Epithelial cell of esophagus (primary cell): ENCODE data around the gene MZT2A.
"Not testable (repeated sequence)": the region's sequence is repeated elsewhere in the genome, so short reads cannot be mapped to it uniquely, and the experiment has no call there.

ENCODE experiments used
- DNase-seq: peaks from one replicate; pipeline ENCODE4 v3.0.0; 2010; ENCODE audit warnings: low read depth
- H3K4me3 ChIP-seq: 2 replicates; pipeline ENCODE4 v1.5.1; 2011; ENCODE audit warnings: mild to moderate bottlenecking, low read length, control low read depth
- TF ChIP-seq, protein P1 (sequence below): IDR thresholded peaks from 2 replicates; pipeline ENCODE4 v1.5.1; 2011; ENCODE audit warnings: low read depth, mild to moderate bottlenecking, low read length, control low read depth, inconsistent platforms; ENCODE audit not compliant: insufficient read depth; ENCODE audit errors: missing control alignments

The MZT2A gene

DNA sequence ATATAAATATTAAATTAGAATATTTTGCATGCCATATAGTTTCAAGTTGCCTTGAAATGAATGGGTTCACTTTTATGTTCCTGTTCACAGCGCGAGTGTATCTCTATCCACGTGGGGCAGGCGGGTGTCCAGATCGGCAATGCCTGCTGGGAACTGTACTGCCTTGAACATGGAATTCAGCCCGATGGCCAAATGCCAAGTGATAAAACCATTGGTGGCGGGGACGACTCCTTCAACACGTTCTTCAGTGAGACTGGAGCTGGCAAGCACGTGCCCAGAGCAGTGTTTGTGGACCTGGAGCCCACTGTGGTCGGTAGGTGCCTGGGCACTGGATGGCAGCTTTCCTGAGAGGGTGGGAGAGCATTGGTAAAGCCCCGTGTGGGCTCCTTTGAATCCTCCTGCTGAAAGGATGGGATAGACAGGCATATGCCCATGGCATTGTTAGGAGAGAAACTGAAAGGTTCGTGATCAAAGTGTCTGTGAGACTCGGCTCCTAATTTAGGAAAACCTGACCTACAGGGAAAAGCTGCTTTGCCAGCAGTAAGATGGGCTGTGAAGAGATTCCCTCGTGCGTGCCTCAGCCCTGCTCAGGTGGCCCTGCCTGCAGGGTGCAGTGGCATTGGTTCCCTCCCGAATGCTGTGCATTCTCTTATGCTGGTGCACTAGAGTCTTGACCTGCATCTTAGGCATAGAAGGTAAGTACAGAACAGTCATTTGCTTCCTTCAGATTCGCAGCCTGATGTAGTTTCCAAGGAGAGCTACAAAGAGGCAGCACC, 13.9 kb downstream of the MZT2A start:
- DNase-seq, H3K4me3 ChIP-seq: not testable (repeated sequence)

DNA sequence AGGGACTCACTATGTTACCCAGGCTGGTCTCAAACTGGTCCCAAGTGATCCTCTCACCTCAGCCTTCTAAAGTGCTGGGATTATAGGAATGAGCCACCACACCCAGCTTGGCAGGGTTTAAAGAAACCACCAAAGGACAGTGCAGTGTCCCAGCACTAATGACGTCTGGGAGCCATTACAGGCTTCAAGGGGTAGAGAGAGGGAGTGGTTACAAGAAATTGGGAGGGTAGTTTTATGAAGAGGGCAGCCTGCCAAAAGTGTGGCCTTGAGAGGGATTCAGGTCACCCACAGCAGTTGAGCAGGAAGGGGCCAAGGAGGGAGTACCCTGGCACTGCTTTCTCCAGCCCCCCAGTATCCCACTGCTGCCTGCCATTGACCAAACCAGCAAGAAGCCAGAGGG, 15.0 kb downstream of the MZT2A start:
- DNase-seq, H3K4me3 ChIP-seq: not testable (repeated sequence)

DNA sequence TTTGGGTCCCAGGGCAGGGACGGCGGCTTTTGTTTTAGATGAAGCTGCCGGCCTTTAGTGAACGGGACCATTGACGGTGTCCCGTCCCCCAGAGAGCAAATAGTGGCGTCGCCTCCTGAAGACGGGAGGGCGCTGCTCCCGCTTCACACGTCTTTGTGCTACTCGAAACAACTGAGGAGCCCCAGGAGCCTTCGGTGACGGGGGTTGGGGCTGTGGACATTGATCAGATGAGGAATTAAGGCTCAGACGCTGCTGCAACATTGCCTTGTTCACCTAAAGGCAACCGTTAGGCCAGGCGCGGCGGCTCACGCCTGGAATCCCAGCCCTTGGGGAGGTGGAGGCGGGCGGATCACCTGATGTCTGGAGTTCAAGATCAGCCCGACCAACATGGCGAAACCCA, 15.8 kb downstream of the MZT2A start:
- DNase-seq, H3K4me3 ChIP-seq: not testable (repeated sequence)

DNA sequence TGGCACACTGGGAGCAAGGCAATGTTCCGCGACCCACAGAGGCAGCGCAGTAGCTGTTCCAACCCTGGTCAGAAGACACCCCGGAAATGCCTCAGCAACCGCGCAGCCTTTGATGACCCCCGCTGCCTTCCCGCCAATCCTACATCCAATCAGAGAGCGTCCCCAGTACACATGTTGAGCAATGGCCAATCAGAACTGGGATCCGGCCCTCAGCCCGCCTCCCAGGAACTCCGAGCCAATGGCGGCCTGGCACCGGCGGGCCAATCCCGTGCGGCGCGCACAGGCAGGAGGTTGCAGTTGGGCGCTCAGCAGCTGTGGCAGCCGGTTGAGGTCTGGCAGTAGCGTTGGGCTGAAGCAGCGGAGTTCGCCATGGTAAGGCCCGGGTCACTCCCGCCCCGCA, 16.4 kb downstream of the MZT2A start, which contains the start of gene TUBA3D:
Gene TUBA3D, plus strand, starts transcription at position 289 of the 400 bp plus-strand sequence. Its CDS starts 81 bp downstream, at position 370.
- H3K4me3 ChIP-seq: no peak within 1 kb of the TSS
- DNase-seq: no peak
- TF ChIP-seq, protein P1, sequence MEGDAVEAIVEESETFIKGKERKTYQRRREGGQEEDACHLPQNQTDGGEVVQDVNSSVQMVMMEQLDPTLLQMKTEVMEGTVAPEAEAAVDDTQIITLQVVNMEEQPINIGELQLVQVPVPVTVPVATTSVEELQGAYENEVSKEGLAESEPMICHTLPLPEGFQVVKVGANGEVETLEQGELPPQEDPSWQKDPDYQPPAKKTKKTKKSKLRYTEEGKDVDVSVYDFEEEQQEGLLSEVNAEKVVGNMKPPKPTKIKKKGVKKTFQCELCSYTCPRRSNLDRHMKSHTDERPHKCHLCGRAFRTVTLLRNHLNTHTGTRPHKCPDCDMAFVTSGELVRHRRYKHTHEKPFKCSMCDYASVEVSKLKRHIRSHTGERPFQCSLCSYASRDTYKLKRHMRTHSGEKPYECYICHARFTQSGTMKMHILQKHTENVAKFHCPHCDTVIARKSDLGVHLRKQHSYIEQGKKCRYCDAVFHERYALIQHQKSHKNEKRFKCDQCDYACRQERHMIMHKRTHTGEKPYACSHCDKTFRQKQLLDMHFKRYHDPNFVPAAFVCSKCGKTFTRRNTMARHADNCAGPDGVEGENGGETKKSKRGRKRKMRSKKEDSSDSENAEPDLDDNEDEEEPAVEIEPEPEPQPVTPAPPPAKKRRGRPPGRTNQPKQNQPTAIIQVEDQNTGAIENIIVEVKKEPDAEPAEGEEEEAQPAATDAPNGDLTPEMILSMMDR: no peak

DNA sequence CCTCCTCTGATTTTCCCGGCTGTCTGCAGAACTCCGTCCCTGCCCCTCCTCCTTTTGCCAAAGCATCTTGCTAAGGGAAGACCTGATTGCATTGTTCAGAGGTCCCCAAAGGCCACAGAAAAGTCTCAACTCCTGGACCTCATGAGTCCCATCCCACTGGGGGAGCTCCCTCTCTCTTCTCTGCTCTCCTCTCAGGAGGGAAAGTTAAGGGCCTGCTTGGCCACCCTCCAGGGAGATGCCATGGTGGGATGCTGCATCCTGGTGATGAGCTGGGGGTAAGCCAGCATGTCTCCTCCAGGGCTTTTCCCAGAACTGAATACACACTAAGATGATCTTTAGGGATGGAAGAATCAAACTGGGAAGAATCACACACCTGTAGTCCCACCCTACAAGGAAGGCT, 18.9 kb downstream of the MZT2A start:
- not testable (repeated sequence) for DNase-seq

DNA sequence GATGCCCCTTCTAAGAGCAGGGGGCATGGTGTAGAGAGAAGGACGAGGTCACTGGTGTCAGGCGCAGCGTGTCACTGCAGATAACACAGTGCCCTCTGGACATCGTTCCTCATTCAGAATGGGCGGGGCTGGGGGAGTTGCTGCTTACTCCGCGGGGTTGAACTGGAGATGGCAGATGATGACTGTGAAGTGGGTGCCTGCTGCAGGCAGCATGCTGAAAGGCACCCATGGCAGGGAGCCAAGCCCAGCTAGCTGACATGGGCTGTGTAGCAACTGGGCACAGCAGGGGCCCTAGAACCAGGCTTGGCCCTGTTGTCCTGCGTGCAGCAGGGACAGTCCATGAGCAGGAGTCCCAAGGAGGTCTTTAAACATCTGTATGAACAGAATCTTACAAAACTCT, 20.6 kb downstream of the MZT2A start:
- H3K4me3 ChIP-seq, DNase-seq: not testable (repeated sequence)

More for the DNA sequence above, 18.9 kb downstream of the MZT2A start:
- not testable (repeated sequence) for H3K4me3 ChIP-seq

DNA sequence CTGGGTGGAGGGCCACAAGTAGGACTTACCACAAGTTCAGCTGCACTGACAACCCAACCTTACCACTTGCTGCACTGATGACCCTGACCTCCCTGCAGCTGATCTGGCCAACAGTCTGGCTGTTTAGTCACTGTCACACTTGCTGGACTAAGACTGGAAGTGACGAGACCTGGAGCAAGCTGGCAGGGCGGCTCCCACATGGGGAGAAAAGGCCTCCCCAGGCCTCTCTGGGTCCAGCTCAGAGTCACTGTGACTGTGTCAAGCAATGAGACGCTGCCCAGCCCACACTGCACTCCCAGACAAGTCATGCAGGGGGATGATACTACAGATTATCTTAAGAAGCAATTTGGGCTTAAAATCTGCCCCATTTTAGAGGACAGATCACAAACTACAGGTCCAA, 21.3 kb downstream of the MZT2A start:
- DNase-seq, H3K4me3 ChIP-seq: not testable (repeated sequence)

DNA sequence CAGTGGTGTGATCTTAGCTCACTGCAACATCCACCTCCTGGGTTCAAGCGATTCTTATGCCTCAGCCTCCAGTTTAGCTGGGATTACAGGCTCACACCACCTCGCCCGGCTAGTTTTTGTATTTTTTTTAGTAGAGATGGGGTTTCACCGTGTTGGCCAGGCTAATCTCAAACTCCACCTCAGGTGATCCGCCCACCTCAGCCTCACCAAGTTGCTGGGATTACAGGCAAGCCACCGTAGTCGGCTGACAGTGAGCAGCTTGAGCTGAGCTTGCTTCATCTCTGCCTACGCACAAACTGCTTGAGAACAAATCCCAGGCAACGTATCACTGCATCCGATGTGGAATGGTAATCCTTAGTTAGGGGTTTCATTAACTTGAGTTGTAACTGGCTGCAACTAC, 24.5 kb downstream of the MZT2A start:
- not testable (repeated sequence) for DNase-seq, H3K4me3 ChIP-seq

DNA sequence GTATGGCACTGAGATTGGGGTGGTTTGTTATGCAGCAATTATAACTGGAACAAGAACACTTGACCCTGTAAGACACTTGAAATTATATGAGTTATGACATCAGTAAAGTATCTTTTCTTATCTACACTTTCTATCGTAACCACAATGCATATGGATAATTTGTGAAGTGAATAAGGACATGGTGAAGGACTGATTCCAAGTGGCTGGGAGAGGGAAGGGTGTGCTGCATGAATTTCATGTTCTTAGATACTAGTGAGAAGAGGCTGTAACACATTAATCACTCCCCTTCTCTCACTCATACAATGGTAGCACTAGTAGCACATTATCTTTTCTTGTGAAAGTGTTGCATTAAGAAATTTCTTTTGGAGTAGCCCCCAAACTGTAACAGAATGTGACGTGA, 37.3 kb downstream of the MZT2A start:
- not testable (repeated sequence) for H3K4me3 ChIP-seq, DNase-seq

DNA sequence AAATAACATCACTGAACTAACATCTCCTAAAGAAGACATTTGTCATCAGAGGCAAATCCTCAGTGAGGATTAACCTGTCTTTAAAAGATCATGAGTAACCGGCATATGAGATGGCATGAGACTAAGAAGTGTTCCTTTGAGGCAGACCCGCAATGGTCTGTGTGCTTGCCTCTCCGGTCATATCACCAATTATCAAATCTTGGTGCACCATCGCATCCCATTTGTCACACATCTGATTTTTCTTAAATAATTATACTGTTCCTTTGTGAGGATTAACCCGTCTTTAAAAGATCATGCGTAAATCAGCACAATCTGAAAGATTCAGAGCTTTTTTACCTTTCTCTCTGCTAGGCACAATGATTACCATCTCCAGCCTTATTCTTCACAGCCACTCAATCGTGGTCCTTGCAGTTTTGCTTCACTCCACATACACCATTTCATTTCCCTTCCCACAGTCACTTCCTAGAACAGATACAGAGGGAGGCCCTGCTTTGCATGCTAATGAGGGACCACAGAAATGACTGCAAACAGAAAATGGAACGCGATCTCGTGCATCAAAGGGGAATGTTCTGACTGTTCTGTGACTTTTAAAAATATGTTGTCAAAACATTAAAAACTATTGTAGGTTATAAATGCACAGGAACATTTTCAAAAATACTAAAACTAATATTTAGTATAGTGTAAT, 40.8 kb downstream of the MZT2A start:
- not testable (repeated sequence) for DNase-seq, H3K4me3 ChIP-seq

DNA sequence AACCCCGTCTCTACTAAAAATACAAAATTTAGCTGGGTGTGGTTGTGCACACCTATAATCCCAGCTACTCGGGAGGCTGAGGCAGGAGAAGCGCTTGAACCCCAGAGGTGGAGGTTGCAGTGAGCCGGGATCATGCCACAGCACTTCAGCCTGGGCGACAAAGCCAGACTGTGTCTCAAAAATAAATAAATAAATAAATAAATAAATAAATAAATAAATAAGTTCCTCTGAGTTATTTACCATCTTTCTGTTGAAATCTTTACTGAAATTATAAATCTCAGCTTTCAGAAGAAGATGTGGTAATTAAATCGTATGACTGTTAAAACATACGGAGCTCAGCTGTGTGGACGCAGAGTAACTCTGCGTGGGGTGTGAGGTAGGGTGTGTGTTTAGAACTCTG, 44.2 kb downstream of the MZT2A start:
- DNase-seq, H3K4me3 ChIP-seq: not testable (repeated sequence)

DNA sequence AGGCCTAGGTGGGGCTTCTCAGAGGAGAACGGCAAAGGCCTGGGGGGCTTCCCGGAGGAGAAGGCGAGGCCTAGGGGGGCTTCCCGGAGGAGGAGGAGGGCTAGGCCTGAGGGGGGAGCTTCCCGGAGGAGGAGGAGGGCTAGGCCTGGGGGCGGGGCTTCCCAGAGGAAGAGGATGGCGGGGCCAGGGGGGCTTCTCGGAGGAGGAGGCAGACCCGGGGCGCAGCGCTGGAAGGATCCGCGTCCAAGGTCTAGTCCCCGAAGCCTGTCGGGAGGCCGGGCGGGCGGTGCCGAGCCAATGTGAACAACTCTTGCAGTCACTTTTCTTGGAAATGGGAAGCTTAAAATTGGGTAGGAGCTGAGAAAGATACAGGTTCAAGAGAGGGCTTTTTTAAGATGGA, 46.3 kb downstream of the MZT2A start:
- TF ChIP-seq, protein P1: no peak
- H3K4me3 ChIP-seq: no peak overlapping the region
- no peak for DNase-seq

DNA sequence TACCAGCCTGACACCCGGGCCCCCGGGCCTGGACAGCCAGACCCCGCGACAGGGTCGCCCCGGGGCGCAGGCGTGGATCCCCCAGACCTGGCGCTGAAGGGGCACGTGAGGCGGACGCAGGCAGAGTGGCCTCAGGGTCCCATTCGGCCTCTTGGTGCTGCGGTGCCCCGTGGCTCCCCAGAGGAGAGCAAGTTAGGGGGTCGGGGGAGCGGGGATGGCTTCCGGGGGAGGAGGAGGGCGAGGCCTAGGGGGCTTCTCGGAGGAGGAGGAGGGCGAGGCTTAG, 46.7 kb downstream of the MZT2A start:
- DNase-seq, H3K4me3 ChIP-seq: not testable (repeated sequence)

DNA sequence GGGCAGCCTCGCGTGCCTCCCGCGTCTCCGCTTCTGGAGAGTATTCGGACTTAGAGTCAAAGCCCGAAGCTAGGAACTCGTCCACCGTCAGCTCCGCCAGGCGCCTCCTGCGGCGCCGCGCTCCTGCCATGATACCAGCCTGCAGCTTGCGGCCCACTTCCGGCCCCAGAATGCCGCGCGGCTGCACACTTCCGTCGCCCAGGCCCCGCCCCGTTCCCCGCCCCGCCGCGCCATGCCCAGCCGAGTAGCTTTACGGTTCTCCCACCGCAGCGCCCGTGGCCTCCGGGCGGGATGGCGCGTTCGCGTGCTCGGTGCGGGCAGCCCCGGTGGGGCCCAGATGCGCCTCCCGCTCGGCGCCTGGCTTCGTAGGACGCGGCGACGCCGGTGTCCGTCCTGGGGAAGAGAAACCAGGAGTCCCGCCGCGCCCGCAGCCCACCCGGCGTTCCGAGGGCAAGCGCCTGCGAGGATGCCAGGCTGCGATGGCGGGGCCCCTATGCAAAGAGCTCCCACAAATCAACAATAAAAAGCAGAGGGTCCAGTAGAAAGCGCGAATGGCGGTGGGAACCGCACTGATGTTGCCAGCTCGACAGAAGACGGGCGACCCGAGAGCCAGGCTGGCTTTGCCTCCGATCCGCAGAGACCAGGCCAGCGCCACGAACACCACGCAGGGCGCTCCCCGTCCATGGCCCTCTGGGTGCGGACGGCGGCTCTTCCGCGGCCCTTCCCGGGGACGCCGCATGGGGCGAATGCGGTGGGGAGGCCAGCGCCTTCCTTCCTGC, 47.3 kb downstream of the MZT2A start:
- not testable (repeated sequence) for H3K4me3 ChIP-seq, DNase-seq

DNA sequence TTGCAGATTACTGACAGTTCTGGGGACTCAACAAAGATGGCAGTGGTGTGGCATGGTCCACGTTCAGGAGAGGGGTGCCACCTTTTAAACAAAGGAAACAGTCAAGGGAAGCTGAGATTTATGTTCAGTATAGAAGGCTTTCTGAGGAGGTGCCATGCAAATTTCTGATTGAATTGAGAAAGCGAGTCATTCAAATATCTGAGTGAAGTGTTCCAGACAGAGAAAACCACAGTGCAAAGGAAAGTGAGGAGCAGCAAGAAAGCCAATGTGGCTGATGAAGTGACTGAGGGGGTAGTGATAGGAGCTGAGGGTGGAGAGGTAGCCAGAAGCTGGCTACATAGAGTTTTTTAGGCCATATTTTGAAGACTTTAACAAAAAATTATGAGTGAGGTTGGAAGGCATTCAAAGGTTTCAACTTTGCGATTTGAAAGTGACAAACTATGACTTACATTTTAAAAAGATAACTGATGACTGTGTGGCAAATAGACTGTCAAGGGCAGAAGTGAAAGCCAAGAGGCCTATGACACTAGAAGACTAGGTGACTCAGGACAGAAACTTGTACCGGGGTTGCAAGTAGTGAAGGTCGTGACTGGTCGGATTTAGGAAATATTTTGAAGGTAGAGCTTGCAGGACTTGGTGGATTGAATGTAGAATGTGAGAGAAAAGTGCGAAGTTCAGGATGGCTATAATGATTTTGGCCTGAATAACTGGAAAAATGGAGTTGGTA, 51.3 kb downstream of the MZT2A start:
- not testable (repeated sequence) for DNase-seq, H3K4me3 ChIP-seq
